ENCODE results near the gene BABAM2.

Gene BABAM2

DNA sequence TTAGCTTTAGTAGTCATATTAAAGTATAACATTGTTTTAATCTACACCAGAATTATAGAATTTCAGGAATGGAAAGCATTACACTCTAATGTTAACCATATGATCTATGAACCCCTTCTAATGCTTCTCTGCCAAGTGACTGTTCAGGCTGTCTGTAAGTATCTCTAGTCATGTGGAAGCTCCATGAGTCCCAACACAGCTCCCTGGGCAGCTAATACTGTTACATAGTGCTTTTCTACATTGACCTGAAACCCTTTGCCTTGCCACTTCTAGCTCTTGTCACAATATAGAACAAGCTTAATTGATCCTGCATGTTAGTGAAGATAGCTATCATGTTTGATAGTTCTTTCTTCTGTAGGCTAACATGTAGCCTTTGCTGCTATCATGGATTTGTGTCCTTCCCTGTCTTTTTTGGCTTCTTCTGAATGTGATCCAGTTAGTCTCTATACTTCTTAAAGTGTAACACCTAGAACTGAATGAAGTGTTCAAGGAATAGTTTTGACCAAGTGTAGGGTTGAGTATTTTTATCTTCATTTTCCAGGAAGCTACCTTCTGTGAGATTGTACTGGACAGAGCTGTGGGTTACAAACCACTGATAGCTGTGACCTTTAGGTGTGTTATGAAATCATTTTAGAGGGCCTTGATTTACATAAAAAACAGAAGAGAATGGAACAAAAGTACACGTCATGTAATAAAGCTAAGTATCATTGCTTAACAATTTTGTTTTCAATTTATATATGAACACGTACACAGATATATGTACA lies 23.7 kb downstream of the BABAM2 start:
- no peak for DNase-seq

DNA sequence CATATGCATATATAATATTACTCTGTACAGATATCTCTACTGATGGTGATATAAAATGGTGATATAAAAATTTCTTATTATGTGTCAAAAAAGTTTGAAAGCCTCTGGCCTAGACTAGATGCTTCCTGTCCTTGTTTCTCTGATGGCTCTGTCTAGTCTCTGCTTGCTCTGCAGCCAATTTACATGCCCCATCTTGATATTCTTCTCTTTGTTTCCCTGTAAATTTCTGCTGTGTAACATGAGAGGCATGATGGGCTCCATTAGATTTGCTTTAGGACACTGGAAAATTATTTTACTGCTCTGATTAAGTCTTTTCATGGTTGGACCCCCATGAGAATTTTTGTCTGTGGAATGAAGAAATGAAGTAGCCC lies 24.3 kb downstream of the BABAM2 start:
- DNase-seq: no peak

DNA sequence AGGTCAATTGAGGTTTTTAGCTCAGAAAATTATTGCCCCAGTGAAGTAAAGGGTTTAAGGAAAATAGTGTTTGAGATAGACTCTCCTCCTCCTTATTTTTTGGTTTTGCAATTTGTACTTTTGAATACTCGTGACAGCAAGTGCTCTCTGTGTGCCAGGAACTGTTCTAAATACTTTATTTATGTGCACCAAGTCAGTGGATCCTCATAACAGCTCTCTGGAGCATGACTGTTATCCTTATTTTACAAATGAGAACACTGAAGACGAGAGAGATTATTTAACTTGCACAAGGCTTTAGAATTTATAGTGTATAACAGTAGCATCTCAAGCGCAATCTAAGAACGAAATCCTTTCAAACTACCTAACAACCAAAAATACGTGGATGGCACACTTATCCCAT lies 24.7 kb downstream of the BABAM2 start:
- DNase-seq: no peak

DNA sequence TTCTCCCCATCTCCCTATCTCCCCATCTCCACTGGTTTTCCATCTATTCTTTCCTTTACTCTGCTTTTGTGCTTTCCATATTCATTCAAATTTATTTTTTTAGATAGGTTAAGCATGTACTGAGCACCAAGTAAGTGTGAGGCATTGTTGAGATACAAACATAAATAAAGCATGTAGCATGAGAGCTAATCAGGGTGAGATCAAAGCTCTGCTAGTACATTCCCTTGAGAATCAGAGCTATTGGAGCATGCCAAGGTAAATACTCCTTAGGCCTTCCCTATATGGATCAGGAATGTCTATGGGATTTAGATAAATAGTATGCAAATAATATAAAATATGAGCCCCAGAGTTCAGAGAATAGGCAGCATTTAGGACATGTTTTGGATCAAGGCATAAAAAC lies 25.3 kb downstream of the BABAM2 start:
- no peak for DNase-seq

DNA sequence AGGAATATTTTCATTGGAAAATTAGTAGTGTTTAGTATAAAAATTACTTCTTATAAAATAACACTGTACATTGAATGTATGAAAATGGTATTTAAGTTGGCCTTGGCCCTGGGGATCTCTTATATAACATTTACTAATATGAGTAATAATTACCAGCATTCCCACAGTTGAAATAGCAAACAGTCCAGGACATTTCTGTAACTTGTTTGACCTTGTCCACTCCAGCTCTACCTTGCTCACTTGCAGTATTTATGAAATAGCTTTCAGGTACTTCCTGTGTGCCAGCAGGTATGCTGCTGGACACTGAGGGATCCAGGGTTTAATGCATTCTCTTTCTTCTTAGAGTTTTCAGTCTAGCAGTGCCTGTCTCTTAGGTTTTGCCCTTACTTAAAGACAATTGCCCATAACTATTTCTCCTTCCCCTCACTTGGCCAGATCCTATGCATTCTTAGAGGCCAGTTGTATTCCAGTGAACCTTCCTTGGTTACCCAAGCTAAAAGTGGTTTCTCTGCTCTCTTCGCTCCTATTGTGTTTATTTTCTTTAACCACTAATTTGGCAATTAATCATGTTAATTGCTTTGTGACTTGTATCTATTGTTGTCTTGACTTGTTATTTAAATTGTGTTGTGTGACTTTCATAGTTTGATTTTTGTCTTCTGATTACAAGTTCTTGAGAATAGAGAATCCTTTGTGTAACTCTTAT lies 25.9 kb downstream of the BABAM2 start:
- no peak for DNase-seq

DNA sequence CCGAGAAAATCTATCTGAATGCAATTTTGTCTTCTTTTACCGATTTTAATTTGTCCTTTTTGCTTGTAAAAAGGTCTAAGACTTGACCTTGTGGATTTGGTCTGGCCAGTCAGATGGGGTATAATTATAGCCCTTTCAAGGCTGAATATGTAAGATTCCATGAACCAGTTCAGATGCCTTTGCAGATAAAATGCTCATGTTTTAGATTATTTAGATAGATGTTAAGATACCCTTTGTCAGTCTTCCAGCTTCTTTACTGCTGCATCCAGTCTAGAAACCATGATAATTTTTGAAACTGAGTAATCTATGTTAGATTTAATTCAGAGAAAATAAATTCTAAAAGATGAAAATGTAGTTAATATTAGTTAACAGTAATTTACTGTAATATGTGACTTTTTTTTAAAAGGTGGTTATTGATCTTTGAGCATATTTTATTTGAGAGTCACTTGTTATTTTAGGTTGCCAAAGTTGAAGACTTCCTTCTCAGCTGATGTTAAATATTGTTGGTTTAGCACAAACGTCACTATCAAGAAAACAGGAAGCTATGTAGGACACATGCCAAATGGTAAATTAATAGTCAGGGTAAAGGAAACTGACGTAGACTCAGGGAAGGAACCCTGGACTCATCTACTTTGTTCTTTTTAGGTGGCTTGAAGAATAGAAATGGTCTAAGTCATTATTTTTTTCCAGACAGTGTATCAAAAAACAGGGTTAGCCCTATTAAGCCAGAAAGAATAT lies 29.8 kb downstream of the BABAM2 start:
- no peak for DNase-seq

DNA sequence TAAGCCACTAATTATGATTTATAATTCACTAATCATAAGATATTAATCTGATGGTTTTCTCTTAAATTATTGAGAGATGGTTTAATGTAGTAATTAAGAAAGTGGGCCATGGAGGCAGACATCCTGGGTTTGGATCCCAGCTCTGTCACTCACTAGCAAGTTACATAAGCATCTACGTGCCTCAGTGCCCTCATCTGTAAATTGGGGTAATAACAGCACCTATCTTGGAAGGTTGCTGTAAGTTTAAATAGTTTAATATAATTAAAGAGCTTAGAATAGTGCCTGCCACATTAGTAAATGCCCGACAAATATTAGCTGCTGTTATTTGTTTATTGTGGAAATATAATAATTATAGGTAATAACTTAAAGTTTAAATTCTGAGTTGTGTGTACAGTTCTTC lies 30.9 kb downstream of the BABAM2 start:
- DNase-seq: no peak

DNA sequence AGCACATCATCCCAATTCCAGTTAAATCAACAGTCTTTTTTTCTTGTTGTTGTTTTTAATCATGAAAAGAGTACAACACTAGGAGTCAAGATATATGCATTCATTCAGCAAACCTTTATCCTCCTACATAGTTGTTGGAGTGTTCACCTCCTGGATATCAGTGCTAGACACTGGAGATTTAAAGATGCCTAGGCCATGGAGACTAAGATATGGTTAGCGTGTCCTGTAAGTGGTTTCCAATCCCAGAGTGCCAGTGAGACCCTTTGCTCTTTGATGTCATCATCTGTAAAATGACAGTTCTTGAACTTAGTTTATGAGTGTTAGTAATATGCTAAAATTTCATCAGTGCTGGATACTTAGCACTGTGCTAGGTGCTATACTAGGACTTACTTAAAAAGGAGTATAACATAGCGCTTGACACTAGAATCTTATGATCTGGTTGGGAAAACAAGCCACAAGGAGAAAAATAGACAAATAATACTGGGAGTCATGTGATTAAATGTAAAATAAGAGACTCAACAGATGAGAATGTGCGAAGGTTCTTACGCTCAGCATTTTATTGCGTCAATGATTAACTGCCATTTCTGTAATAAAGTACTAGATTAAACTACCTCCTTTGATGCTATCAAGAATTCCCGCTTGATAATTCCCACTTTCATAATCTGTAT lies 31.5 kb downstream of the BABAM2 start:
- no peak for DNase-seq

DNA sequence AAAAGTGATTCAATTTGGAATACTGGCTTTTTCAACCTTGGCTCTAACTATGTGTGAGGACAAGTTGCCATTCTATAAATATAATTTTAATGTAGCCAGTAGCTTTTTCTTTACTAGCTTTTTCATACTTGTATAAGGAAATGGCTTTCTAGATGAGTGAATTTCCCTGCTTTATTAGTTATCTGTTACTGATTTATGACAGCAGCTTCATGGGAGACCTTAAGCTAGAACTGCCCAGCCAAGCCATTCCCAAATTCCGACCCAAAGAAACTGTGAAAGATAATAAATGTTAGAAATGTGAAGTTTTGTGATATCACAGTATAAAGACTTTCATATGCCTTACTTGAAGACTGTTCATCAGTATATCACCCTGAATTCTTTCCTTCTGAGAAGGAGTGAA lies 32.3 kb downstream of the BABAM2 start:
- DNase-seq: no peak

DNA sequence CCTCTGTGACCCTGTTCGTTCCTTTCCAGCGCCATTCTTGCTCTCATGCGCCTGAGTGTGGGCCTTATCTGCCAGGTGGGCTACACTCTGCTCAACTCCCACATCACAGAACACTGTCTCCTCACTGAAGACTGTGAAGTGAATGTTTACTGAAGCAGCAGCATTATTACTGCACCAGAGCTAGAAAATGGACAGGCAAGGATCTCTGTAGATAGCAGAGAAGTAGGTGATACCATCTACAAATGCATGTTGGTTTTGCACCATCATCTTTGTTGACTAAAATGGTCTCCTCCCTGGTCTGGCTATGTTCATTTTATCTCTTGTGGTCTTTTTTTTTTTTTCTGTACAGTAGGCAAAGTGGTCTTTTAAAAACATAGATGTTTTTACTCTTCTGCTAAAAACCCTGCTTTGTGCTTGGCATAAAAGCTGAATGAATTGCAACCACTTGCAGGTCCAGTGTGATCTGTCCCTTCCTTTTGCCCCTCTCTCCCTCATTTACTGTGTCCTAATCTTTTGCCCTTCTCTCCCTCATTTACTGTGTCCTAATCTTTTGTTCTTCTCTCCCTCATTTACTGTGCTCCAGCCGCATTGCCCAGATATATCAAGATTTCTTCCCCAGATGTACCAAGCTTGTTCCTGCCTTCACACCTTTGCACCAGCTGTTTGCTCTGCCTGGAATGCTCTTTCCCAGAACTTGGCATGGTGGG lies 35.4 kb downstream of the BABAM2 start:
- DNase-seq: no peak

DNA sequence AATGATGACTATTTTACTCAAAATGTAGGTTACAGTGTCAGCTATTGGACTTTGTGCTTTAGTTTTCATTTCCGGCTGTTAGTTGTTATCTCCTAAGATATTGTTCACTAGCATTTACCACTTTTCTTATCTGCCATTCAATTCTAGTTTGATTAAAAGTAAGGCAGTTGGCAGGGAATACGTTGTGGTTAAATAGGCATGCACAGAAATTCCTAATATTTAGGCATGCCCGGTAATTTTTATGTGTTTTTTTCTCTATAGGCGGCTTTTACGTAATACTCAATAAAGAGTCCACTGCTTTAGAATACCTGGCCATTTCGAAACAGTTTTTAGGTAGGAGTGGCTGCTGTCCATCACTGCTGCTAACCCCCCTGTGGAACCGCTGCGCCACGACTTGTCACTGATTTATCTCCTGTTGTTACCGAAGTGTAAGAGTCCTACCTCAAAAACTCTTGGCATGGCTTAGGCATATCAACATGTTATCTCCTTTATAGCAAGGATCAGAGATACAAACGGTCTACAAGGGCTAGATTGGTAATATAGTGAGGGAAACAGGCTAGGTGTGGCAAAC lies 39.5 kb downstream of the BABAM2 start:
- DNase-seq: no peak

DNA sequence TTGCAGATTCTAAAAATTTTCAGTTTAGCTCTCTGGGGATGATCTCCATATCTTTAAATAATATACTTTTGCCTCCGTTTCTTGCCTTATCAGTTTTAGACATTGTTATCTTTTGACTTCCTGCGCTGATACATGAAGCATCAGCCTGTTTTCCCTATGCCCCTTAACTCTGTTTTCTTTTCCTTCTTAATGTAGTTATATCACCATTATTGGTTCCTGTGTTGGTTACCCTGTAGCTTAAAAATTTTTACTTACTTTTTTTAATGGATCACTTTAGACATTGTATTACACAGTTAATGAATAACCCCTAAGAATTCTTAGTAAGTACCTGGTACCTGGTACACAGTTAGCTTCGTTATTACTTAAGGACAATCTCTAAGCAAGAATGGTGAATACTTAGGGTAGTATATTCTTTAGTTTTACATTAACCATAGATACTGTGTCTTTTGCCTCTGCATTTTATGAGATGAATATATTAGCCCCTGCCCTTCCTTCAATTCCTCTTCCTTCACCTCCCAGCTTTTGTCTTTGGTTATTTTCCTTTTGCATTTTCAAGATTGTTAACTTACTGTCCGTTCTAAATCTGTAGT lies 40.9 kb downstream of the BABAM2 start:
- no peak for DNase-seq

DNA sequence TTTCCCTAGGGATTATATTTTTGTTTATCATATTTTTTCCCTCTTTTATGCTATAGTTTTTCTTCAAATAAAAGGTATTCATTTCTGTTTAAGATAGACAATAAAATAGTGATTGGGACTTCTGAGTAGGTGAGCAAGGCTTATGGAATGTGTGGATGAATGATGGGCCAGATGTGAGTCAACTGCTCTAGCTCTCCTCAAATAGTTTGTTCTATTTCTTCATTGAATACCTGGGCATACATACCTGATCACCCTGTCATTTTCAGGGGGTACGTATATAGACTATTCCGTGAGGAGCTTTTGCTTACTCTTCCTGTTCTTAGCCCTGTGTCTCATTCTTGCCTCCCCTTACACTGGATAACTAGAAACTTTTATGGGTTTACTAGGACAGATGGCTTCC lies 41.9 kb downstream of the BABAM2 start:
- no peak for DNase-seq

DNA sequence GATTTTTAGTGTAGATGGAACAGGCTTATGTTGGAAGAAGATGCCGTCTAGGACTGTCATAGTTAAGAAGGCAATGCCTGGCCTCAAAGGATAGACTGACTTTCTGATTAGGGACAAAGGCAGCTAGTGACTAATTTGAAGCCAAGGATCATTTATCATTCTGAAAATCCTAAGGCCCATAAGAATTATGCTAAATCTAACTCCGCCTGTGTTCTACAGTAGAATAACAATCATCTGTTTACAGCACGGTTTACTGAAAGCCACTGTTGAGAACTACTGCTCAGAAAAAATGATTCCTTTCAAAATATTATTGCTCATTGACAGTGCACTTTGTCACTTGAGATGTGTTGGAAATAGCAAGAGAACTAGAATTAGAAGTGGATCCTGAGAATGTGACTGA lies 44.5 kb downstream of the BABAM2 start:
- no peak for DNase-seq

DNA sequence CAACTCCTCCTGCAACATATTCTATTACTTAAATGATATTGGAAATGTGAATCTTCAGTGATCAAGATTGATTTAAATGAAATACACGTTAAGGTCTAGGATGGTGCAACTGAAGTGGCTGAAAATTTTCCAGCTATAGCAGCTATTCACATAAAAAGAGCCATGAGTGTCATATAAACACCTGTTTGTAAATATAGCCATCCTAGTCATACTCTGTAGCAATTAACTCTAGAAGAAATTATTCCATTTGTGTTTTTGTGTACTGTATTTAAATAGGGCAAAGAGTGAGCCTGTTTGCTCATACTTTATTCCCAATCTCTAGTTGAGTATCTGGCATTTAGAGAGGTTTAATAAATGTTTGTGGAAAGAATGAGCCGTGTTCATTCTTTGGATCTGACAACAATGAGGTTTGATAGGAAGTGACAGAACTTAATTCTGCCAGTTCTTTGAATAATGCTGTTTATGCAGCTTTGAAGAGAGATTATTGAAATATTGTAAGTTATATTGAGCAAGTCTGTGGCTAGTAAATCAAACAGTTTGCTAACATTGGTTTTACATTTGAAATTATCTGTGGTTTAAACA lies 49.7 kb downstream of the BABAM2 start:
- DNase-seq: no peak

DNA sequence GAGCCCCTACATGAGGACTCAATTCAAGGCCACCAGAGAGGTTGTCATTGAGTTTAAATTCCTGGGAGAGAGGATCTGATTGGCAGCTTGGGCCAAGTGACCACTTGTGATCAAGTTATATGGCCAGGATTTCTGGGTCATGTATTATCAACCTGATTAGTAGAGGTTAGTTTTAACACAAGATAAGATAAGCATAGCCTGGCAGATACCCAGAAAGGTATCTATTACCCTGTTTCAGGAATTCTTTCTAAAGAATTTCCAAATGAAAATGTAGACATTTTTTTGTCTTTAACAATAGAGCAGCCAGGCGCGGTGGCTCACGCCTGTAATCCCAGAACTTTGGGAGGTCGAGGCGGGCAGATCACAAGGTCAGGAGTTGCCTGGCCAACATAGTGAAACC lies 50.5 kb downstream of the BABAM2 start:
- DNase-seq: no peak

DNA sequence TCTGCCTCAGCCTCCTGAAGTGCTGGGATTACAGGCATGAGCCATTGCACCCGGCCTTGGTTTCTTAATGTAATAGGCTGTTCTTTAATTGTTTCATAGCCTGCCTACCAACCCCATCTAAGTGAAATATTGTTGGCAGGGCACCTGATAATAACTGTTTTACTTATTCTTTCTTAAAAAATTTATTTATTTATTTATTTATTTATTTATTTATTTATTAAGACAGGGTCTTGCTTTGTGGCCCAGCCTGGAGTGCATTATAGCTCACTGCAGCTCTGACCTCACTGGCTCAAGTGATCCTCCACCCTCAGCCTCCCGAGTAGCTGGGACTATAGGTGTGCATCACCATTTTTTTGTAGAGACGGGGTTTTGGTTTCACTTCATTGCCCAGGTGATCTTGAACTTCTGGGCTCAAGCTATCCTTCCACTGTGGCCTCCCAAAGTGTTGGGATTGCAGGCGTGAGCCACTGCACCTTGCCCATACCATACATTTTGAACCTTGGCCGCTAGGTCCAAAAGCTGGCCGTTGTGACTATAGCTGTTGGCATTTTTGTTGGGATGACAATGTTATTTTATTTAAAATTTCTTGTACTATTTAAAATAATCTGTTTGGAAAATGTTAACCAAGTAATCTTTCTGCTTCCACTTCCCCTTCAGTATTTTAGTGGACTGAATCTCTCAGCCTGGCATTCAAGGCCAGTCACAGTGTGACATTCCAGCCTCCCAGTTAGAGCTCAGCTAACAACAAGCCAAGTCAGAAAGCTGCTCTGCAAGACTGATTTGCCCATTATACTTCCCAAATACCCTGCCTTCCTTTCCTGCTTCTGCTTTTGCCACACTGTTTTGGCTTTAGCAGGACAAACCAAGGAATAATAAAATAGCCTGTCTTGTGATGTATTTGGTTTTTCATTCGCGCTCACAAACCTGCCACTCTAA lies 52.4 kb downstream of the BABAM2 start:
- DNase-seq: no peak

DNA sequence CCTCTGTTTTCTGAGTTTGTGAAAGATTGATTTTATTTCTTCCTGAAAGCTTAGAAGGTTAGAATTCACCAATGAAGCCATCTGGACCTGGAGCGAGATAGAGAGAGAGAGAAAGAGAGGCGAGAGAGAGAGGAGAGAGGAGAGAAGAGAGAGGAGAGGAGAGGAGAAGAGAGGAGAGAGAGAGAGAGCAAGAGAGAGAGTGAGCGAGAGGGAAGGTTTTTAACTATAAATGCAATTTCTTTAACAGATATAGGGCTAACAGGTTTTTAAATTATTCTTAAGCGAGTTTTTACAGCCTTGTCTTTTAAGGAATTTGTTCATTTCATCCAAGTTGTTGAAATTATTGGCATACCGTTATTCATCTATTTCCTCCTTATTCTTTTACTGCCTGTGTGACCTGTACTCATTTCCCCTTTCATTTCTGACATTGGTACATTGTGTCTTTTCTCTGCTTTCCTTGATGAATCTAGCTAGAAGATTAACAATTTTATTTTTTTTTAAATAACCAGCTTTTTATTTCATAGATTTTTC lies 56.1 kb downstream of the BABAM2 start:
- DNase-seq: no peak

DNA sequence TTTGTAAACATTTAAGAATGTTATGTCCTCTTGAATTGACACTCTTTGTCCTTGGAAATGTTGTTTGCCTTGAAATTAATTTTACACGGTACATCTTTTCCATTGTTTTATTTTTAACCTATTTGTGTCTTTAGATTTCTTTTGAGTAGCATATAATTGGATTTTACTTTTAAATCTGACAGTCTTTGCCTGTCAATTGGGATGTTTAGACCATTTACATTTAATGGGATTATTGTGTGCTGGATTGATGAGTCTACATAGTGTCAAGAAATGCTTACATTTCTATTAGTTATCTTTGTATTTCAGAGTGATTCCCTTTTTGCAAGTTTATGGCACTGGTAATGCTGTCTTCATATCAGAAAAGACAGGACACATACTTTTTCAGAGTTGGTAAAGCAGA lies 61.5 kb downstream of the BABAM2 start:
- DNase-seq: no peak

DNA sequence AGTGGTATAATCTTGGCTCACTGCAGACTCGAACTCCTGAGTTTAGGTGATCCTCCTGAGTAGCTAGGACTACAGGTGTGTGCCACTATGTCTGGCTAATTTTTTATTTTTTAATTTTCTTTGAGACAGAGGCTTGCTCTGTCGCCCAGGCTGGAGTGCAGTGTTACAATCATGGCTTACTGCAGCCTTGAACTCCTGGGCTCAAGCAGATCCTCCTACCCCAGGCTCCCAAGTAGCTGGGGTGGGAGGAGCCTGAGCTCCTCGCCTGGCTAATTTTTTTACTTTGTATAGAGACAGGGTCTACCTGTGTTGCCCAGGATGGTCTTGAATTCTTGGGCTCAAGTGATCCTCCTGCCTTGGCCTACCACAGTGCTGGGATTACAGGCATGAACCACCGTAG lies 62.5 kb downstream of the BABAM2 start:
- DNase-seq: no peak
